ENCODE results near the gene ZFYVE21. TPM values are rescaled to one million over a fixed set of nuclear protein-coding genes. Genes with fewer than 3 reads are reported as not detected.

ZFYVE21 gene
- total and polyA plus RNA-seq, 2 experiments from 2014 or later, result 39.4 to 55.2 TPM

GRCh38 chr14:103704708-103705107, 10.9 kb upstream of the ZFYVE21 start:
- 91% methylated on average over 13 of the region's 13 CpGs for WGBS (ENCODE audit: low lambda C conversion rate, missing lambda C conversion rate)
- Histone ChIP-seq H3K36me3 (replicated peaks; ENCODE audit: insufficient read depth, low read depth) (no peaks in the 10 kb centered on the region), H3K4me3 (no peak overlapping the region), H4K20me1 (ENCODE audit: insufficient read depth, poor library complexity, severe bottlenecking) (no peaks in the 10 kb centered on the region), H3K27me3 (no peaks in the 10 kb centered on the region), H3K4me1 (ENCODE audit: insufficient read depth) (no peaks in the 10 kb centered on the region), H3K4me2 (no peak overlapping the region), H3K79me2 (no peaks in the 10 kb centered on the region), H3K9me2 (replicated peaks; ENCODE audit: insufficient read depth) (no peaks in the 10 kb centered on the region), H3K27ac (no peak overlapping the region), H2AFZ (no peak overlapping the region), H3K9me3 (ENCODE audit: low read depth) (no peaks in the 10 kb centered on the region)
- DNase-seq (ENCODE audit: low spot score), result no peak
- no peak for TF ChIP-seq EZH2phosphoT487 (IDR thresholded peaks at IDR 0.05; ENCODE audit: low read depth, severe bottlenecking, unreplicated experiment)
- TF ChIP-seq EZH2 (IDR thresholded peaks at IDR 0.05; ENCODE audit: borderline replicate concordance), result no peak
- TF ChIP-seq CTCF (IDR thresholded peaks at IDR 0.05; ENCODE audit: poor library complexity), result no peak

GRCh38 chr14:103705118-103705503, 10.5 kb upstream of the ZFYVE21 start:
- no peaks in the 10 kb centered on the region for H4K20me1 ChIP-seq (ENCODE audit: insufficient read depth, poor library complexity, severe bottlenecking)
- H3K27ac ChIP-seq, result no peak overlapping the region
- no peaks in the 10 kb centered on the region for H3K9me2 ChIP-seq (replicated peaks; ENCODE audit: insufficient read depth)
- 90% methylated on average over 15 of the region's 15 CpGs for WGBS (ENCODE audit: low lambda C conversion rate, missing lambda C conversion rate)
- no peaks in the 10 kb centered on the region for H3K79me2 ChIP-seq
- no peak for DNase-seq (ENCODE audit: low spot score)
- H3K27me3 ChIP-seq, result no peaks in the 10 kb centered on the region
- H3K36me3 ChIP-seq (replicated peaks; ENCODE audit: insufficient read depth, low read depth), result no peaks in the 10 kb centered on the region
- H3K4me3 ChIP-seq, result no peak overlapping the region
- no peaks in the 10 kb centered on the region for H3K4me1 ChIP-seq (ENCODE audit: insufficient read depth)
- TF ChIP-seq EZH2 (IDR thresholded peaks at IDR 0.05; ENCODE audit: borderline replicate concordance) (no peak), CTCF (IDR thresholded peaks at IDR 0.05; ENCODE audit: poor library complexity) (no peak), EZH2phosphoT487 (IDR thresholded peaks at IDR 0.05; ENCODE audit: low read depth, severe bottlenecking, unreplicated experiment) (no peak)
- no peak overlapping the region for H2AFZ ChIP-seq
- no peaks in the 10 kb centered on the region for H3K9me3 ChIP-seq (ENCODE audit: low read depth)
- H3K4me2 ChIP-seq, result no peak overlapping the region

DNA sequence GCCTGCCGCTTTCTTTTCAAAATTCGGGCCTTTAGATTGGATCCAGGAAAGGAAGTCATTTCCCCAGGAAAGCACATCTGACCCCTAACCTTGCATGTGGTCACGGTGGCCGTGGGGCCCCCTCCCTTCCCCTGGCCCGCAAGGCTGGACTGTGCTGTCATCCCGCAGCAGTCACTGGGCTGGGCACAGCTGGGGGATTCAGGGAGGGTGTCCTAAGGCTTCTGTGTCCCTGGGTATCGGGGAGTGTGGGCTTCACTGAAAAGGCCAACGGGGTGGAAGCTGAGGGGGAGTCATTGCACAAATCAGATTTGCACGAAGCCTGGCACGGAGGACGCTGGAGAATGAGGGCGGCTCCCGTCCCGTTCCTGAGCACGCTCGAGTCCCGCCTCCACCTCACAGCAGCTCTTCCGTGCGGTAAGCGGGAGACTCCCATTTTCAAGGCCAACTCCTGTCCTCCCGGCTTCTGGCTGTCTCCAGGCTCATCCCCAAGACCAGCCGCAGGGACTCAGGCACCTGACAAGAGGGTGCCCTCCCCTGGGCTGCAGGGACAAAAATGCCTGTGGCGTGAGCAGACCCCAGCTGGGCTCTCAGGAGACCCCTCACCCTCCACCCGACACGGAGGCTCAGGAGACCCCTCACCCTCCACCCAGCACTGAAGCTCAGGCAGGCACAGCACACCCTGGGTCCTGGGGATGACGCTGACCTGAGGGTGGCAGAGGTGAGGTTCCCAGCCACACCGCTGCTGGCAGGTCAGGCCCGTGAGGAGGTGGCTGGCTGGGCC, 9.9 kb upstream of the ZFYVE21 start:
- H3K27me3 ChIP-seq, result no peaks in the 10 kb centered on the region
- no peaks in the 10 kb centered on the region for H3K79me2 ChIP-seq
- WGBS (ENCODE audit: low lambda C conversion rate, missing lambda C conversion rate), result 89% methylated on average over 28 of the region's 28 CpGs
- no peak overlapping the region for H3K4me3 ChIP-seq
- no peaks in the 10 kb centered on the region for H4K20me1 ChIP-seq (ENCODE audit: insufficient read depth, poor library complexity, severe bottlenecking)
- H3K9me3 ChIP-seq (ENCODE audit: low read depth), result no peaks in the 10 kb centered on the region
- no peak overlapping the region for H3K27ac ChIP-seq
- DNase-seq (ENCODE audit: low spot score), result no peak
- no peaks in the 10 kb centered on the region for H3K9me2 ChIP-seq (replicated peaks; ENCODE audit: insufficient read depth)
- no peak overlapping the region for H3K4me2 ChIP-seq
- no peaks in the 10 kb centered on the region for H3K4me1 ChIP-seq (ENCODE audit: insufficient read depth)
- no peak overlapping the region for H2AFZ ChIP-seq
- TF ChIP-seq CTCF (IDR thresholded peaks at IDR 0.05; ENCODE audit: poor library complexity) (no peak), EZH2 (IDR thresholded peaks at IDR 0.05; ENCODE audit: borderline replicate concordance) (no peak)
- no peaks in the 10 kb centered on the region for H3K36me3 ChIP-seq (replicated peaks; ENCODE audit: insufficient read depth, low read depth)

Data from hepatocyte (in vitro differentiated cells).